NCI-H1092 (cell line): Measurements from ENCODE around the gene SLC6A6.
A peak's percentile ranks its signal among the peaks of the same experiment; 100 is the strongest.

ENCODE experiments used
- DNase-seq: peaks from one replicate; lab custom pipeline; 2025; lab: John Stamatoyannopoulos, UW

Gene SLC6A6

DNA sequence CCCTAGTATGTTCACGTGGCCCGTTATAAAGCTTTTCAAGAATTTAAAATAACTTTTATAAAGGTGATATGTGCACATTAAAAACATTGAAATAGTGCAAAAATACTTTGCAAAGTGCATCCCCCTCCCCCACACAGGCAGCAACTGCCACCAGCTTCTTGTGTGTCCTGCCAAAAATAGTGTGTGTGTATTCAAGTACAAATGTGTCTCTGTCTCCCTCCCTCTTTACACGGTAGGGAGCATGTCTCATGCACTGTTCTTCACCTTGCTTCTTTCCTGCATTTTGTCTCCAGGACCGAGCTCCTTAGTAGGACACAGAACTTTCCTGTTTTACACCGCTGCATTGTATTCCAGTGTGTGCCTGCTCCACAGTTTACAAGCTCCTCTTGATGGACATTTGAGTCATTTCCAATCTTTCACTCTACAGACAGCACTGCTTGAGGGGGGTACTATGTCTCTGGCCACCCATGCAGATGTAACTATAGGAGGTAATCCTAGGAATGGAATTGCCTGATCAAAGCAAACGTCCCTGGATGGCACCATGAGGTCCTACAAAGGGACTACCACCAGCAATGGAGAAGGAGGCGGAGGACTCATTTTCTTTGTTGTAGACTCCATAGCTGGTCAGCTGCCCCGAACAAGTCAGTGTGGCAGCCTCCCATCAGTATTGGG lies 52.4 kb downstream of the SLC6A6 start:
- no peak for DNase-seq

DNA sequence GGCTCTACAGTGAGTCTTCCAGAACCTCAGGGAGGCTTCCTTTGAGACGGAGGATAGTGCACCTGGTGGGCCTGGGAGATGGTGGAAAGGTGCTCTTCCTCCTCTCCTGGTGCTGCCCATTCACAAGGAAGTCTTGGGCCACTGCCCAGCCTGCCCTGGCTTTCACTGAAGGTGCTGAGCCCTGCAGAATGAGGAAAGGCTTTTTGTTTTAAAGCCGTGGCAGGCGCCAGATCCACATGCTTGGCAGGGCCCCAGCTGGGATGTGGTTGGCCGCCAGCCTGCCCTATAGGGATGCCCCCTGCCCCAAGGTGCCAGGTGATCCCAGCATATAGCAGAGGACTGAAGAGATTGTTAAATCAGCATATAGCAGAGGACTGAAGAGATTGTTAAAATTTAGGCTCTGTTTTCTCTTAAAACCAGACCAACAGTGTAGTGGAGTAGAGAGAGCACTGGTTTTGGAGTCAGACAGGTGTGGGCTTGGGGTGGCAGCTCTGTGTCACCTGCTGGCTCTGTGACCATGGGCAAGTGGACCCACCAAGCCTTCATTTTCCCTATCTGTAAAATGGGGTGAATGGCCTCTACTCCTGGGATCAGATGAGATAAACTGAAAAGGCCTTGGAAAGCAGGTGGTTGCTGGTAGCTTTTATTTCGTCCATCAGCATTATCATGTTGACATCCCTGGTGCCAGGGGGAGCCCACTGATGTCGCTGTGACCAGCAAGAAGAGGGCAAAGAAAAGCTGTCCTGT lies 53.3 kb downstream of the SLC6A6 start:
- DNase-seq, result peak; percentile 56

DNA sequence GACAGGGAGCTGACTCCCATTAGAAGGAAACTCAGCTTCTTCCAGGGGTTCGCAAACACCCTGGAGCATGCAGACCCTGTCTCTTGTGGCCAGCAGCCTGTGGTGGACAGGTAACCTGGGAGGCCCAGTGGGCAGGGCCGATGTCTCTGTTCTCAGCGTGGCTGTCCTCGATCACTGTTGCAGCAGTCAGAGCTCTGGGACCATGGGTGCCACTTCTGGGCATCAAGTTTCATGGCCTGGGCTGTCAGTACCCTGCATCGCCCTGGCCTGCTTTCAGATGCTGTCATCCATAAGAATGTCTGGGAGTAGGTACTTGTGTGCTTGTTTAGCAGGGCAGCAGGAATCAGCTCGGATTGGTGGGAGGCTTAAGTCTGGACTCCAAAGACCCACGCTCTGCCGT lies 54.4 kb downstream of the SLC6A6 start:
- DNase-seq, result no peak

DNA sequence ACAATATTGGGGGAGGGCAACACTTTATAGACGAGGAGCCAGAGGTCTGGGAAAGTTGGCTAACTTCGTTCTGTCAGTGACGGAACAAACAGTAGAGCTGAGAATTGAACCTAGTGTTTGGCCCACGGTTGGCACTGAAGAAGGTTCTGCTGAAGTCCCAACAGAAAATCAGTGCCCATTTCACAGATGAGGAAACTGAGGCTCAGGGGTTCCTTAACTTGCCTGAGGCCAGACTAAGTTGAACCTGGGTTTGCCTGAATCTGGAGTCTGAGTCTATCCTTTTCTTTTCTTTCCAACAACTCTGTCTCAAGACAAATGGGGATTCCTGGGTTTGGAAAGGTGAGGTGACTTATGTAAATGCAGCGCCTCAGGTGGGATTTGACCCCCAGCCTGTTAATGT lies 55.1 kb downstream of the SLC6A6 start:
- DNase-seq, result no peak

DNA sequence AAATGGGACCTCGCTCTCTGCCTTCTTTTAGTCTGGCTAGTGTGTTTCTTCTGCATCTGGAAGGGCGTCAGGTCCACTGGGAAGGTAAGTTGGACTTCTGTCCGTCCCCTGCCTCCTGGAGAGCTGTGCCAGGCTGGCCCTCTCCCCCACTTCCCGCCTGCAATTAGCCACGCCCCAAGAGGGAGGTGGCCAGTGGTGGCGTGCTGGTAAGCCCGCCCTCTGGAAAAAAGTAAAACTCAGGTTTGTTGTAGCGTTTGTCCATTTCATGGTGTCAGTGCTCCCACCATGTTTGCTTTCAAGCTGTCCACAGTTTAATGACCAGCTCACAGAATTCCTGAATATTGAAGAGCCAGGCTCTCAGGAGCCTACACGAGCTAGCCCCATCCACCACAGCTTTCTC lies 55.6 kb downstream of the SLC6A6 start:
- DNase-seq, result no peak

DNA sequence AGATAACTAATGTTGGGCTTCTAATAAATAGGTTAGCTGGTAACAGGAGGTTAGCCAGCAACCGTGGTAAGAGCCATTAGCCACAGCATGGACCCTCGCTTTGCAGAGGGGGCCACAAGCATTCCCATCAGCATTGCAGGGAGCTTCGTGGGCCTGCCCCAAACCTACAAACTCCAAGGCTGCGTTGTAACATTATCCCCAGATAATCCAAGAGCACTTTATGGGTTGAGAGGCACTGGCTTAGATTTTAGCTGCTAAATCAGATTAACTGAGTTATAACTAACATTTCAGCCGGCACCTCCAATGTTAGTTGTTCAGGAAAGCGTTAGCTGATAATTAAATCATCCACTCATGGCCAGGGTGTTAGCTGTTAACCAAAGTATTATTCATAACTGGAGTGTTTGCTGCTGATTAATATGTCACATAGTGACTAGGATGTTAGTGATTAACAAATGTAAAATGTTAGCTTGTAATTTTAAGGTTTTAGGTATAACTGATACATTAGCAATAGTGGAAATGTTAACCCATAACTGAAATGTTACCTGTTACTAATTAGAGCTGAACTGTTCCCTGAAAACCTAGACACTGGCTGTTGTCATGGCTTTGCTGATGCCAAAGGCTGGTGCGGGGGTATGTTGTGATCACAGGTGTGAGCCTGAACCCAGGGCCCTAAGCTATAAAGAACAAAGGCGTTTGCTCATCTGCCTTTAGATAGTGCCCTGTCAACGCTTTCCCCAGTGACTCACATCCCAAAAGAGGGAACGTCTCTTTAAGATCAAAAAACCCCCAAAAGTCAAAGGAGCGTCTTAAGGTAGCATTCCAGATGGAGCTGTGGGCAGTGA lies 56.2 kb downstream of the SLC6A6 start:
- no peak for DNase-seq

DNA sequence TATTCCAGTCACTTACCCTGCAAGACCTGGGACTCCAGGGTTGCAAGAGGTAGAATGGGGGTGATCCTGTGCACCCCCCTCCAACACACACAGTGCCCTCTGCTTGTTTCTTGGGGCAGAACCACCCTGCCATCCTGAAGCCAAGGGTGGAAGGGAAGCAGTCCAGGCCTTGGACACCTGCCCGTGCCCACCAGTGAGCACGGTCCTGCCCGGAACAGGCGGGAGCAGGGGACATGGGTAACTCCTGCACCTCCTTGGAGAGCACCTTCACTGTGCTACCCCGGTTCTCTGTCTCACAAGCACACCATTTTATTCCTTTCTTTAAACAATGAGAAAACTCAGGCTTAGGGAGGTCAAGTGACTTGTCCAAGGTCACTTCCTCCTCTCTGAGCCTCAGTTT lies 57.0 kb downstream of the SLC6A6 start:
- DNase-seq, result no peak

DNA sequence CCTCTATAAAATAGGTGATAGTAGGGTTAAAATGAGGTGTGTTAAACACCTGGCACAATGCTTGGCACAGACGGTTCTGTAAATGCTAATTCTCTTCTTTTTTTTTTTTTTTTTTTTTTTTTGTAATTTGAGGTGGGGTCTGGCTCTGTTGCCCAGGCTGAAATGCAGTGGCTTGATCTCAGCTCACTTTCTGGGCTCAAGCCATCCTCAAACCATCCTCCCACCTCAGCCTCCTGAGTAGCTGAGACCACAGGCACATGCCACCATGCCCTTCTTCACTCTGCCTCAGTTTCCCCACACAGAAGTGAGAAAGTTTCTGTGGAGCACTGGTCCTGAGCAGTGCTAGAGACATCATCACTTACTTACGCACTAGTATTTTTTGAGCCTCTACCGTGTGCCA lies 57.4 kb downstream of the SLC6A6 start:
- DNase-seq, result no peak

DNA sequence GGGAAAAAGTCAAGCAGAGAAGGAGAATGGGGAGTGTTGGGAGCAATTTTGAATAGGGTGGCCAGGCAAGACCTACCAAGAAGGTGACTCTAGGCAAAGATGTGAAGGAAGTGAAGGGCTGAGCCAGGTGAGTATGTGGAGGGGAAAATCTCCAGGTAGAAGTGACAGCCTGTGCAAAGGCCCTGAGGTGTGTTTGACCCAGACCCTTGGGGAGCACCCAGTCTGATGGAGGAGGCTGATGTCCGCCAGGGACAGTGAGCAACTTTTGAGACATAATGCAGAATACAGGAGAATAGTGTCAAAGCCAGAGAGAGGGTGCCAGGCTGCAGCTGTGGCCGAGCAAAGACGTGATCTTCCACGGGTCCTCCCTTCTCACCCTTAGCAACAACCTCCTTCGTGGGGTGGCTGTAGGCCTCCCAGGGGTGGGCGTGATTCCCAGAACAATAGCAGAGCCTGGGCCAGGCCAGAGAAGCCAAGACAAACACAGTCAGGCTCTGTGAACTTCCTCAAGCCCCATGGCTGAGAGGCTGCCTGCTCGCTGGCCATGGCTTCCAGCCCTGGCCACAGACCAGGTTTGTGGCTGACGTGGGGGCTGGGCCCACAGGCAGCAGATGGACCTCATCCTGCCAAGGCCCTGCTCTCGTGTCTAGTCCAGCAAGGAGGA lies 58.1 kb downstream of the SLC6A6 start:
- no peak for DNase-seq

DNA sequence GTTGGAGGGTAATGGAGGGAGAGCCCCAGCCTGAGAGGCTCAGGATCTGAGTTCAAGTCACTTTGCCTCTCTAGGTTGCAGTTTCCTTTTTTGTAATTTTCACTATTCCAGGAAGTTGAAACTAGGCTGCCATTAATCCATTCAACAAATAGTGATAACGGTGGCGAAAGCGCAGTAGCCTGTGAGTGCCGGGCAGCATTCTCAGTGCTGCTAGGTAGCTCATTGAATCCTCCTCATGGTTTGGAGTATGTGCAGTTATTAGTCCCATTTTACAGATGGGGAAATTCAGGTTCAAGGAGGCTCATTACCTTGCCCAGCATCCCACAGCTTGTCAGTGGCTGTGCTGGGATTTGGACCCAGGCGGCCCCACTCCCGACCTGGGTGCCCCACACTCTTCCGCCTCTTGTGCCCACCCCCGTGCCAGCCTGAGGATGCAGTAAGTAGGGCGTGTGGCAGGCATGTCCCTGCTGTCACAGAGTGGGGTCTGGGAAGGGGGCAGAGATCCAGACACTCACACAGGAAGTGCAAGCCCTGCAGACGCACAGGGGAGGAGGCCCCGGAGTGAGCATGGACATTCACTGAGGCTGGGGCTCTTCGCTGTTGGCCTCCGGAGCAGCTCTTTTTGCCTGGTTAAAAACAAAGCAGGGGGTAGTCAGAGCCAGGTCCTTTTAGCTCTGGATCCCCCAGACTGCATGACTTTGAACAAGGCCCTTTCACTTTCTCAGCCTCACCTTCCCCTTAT lies 58.8 kb downstream of the SLC6A6 start:
- no peak for DNase-seq

DNA sequence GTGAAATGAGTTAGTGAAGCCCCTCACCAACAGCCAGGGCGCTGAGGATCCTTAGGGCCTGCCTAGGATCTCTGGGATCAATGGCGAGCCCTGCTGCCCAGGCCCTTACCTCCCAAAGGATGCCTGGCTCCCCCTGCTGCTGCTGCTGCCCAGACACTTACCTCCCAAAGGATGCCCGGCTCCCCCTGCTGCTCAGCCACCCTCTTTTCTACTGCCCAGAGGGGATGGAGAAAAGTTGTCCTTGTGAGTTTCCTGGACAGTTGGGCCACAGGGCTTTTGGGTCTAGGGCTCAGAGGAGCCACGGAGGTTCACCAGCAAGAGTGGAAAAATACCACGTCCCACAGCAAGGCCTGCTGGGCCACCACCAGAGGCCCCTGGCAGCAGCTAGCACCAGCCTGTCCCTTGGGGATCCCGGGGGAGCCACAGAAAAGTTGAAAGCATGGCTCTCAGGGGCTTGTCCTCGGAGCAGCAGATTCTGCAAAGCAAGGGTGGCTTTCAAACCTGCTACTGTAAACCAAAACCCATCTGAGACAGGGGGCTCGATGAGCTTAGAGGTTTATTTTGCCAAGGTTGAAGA lies 59.4 kb downstream of the SLC6A6 start:
- DNase-seq, result peak; percentile 49

DNA sequence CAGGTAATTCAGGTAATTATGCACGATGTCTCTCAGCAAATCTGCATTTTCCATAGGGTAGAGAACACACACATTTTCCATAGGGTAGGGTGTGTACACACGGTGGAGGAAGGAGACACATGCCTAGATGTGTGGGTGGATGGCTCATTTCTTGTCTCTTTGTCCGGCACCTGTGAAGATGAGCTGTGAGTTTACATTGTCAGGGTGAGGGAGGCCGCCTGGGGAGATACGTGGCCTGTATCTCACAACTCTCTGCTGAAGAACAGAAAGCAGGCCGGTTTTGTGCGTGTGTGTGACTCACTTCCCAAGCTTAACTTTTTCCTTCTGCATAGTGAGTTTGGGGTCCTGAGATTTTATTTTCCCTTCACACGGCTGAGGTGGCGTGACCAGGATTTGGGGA lies 60.3 kb downstream of the SLC6A6 start:
- no peak for DNase-seq

DNA sequence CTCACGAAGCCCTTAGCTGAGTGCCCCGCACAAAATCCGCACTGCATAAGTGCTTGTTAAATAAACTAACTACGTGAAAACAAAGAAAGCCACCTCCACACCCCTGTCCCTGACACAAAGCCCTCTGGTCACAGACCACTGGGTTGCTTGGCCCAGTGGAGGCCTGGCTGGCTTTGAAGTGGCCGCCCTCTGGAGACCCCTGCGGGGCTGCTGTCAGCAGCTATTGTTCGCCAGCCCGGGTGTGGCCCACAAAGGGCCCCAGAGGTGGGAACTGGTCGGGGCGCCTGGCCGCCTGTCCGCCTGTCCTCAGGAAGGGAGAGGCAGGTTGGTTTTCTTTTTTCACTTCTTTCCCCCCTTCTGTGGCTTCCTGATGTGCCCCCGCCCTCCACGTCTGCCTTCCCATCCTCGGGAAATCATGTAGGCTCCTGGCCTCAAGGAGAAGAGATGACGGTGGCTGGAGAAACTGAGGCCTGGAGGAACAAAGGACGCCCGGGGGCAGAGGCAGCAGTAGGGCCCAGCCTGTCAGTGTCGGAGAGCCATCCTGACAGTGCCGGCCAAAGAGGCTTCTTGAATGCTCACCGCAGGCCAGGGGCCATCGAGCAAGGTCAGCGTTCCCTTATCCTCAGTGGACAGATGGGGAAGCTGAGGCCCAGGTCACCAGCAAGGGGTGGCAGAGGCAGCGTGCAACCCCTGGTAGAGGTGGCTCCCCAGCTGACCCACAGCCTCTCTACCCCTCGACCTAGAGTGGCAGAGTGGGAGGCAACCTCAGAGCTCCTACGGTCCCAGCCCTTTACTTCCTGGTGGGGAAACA lies 61.1 kb downstream of the SLC6A6 start:
- DNase-seq, result no peak

DNA sequence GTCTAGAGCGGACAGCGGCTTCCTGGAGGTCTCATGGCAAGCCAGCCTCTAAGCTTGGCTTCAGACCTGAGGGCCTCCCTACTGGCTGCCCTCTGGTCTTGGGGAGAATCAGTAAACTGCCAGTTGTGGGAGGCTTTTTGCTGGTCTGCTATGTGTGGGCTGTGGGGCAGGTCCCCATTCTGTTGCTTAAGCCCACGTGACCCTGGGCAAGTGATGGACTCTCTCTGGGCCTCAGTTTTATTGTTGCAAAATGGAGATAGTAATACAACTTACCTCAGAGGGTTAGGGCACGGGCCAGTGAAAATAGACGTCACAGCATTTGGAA lies 61.7 kb downstream of the SLC6A6 start:
- no peak for DNase-seq

DNA sequence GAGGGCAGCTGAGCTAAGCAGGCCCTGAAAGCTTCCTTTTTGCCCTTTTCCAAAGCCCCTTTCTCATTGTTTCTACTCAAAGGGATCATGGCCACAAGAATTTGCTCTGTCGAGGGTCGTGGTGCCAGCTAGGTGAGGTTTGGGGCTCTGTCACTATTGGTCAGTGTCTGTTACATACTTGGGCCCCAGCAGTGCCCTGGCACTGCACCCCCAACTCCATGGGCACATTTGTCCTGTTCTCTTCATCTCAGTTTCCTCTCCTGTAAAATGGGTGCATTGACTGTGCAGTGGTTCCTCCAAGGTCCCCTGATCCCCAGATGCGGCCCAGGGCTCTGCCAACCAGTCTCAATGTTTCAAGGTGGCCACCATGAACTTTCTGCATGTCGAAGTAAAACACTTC lies 62.1 kb downstream of the SLC6A6 start:
- DNase-seq, result no peak

DNA sequence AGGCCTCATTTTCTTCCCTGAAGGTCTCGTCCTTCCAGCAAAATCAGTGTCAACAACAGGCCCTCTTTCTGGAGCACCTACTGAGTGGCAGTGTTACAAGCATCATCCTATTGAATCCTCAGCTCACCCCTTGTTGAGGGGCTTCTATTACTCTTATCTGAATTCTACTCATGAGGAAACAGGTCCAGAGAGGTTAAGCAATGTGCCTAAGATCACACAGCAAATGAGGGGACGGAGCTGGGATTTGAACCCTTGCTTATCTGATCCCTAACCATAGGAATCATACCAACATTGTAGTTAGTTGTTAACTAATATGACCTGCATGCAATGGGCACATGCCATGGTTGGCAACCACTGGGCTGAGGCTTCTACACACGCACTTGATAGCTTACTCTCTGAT lies 63.0 kb downstream of the SLC6A6 start:
- DNase-seq, result no peak

DNA sequence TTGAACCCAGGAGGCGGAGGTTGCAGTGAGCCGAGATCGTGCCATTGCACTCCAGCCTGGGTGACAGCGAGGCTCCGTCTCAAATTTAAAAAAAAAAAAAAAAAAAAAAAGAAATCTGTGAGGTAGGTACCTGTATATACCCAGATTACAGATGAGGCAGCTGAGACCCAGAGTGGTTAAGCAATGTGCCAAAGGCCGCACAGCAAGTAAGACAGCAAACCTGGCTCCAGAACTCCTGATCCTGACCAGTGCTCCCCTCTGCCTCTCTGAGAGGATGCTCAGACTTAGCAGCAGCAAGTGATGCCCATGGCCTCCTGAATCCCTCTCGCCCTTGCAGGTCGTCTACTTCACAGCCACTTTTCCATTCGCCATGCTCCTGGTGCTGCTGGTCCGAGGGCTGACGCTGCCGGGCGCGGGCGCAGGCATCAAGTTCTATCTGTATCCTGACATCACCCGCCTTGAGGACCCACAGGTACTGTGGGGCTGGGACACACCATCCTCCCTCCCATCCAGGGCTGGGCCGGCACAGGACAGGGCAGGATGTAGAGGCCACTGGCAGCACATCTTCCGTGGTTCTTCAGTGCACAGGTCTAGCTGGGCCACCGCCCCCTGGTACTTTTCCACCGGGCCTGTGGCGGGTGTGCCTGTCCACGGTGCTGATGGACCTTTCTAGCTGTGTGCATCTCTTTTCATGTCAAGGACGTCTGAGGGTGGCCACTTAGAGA lies 63.9 kb downstream of the SLC6A6 start:
- no peak for DNase-seq

DNA sequence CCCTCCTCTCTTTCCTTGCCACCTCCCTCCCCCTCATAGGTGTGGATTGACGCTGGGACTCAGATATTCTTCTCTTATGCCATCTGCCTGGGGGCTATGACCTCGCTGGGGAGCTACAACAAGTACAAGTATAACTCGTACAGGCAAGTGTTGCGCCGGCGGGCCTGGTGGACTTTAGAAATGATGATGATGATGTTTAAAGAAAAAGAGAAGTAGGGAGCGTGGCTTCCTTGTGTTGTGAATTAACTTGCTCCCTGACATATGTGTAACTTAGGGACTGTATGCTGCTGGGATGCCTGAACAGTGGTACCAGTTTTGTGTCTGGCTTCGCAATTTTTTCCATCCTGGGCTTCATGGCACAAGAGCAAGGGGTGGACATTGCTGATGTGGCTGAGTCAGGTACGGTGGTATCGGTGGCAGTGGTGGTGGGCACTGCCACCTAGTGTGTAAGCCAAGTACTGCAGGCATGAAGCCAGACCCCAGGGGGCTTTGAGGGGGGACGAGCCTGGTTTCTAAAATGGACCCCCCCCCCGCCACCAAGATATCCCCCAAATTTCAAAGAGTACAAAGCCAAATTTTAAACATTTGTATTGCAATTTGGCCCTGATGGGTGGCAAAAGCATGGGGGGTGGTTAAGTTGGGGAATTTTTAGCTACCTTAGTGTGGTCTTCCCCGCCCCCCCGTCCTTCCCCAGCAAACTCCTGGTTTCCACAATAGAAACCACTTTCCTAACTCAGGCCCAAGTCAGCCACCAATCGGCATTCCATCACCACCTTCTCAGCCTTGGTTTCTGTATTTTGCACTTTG lies 65.6 kb downstream of the SLC6A6 start:
- DNase-seq, result no peak

DNA sequence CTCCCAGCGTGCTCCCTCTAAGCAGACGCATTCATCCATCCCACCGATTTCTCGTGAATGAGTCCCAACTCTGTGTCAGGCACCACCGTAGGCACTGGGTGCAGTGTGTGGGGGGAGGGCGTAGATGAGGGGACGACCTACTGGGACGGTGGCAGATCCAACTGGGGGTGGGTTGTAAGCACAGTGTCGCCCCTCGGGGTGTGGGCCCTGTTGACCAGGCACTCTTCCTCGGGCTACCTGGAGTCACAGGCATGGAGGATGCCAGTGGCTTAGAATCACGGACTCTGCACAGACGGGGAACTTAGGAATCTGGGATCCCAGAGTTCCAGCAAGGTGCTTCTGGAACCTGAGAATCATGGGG lies 66.2 kb downstream of the SLC6A6 start:
- no peak for DNase-seq
